OCI-LY3 (cell line): Measurements from ENCODE around the gene ANOS1.

Experiments
- EZH2phosphoT487 ChIP-seq: fragments of 200-600 bp; shearing (Covaris generic); IDR thresholded peaks from 2 replicates; pipeline ENCODE4 v1.6.1; 2018; ENCODE audit warnings: antibody characterized with exemption, mixed run types, low read depth
- TF ChIP-seq, protein P1 (sequence below): fragments of 200-600, 300-600 bp; sonication (generic); IDR thresholded peaks from 2 replicates; pipeline ENCODE4 v1.5.1; 2014; ENCODE audit warnings: antibody characterized with exemption, low read length, low read depth

DNA sequence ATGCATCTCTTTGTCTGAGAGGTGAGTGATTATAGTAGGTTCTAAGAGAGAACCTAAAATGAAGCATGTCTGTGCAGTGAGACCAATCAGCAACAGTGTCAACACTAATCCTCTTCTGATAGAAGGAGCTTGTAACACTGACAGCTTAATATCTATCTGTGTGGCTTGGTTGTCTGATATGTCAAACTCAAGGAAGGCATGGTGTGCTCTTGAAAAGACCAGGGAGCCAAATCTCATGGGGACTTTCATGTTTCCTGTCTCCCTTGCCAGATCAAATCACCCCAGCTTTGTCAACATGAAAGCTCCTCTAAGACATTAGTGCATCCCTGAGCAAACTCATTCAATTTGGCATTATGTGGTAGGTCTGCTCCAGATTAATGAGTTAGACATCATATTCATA lies 95.4 kb downstream of the ANOS1 start:
- TF ChIP-seq, protein P1, sequence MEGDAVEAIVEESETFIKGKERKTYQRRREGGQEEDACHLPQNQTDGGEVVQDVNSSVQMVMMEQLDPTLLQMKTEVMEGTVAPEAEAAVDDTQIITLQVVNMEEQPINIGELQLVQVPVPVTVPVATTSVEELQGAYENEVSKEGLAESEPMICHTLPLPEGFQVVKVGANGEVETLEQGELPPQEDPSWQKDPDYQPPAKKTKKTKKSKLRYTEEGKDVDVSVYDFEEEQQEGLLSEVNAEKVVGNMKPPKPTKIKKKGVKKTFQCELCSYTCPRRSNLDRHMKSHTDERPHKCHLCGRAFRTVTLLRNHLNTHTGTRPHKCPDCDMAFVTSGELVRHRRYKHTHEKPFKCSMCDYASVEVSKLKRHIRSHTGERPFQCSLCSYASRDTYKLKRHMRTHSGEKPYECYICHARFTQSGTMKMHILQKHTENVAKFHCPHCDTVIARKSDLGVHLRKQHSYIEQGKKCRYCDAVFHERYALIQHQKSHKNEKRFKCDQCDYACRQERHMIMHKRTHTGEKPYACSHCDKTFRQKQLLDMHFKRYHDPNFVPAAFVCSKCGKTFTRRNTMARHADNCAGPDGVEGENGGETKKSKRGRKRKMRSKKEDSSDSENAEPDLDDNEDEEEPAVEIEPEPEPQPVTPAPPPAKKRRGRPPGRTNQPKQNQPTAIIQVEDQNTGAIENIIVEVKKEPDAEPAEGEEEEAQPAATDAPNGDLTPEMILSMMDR = no peak
- TF ChIP-seq EZH2phosphoT487 = no peak
